HEK293 (cell line): ENCODE measurements around the gene AURKAIP1.

Experiments used
- CTCF ChIA-PET: fragments of 350-600 bp; formaldehyde crosslinking; extraction: SDS; loops from one replicate; lab custom pipeline; 2021; ENCODE audit warnings: antibody characterized with exemption; lab: Yijun Ruan, JAX
- POLR2A ChIA-PET: fragments of 300-600 bp; formaldehyde crosslinking; extraction: SDS; loops from one replicate; lab custom pipeline; 2020; ENCODE audit warnings: antibody characterized with exemption, inconsistent platforms; lab: Yijun Ruan, JAX
- H3K27ac ChIP-seq: fragments of 200-500 bp; sonication (Bioruptor generic); 2 replicates; pipeline ENCODE4 v1.5.1; 2014; ENCODE audit warnings: low read depth, low read length, control low read depth, inconsistent platforms; ENCODE audit errors: extremely low read depth
- H3K36me3 ChIP-seq, 2 experiments: fragments of 200-500 bp in 1 of 2; sonication (Bioruptor generic) in 1 of 2; 1 replicate in 1 of 2; 2 replicates in 1 of 2; pipeline ENCODE4 v1.5.1; 2014 to 2017; ENCODE audit warnings: inconsistent platforms in 2 of 2, low read length in 2 of 2; ENCODE audit not compliant: control insufficient read depth in 2 of 2, insufficient read depth in 1 of 2
- H3K4me1 ChIP-seq: fragments of 200-500 bp; sonication (Bioruptor generic); 2 replicates; pipeline ENCODE4 v1.5.1; 2014; ENCODE audit warnings: mild to moderate bottlenecking, low read length, inconsistent platforms; ENCODE audit not compliant: control insufficient read depth, insufficient read depth
- H3K4me3 ChIP-seq: 2 replicates; pipeline ENCODE4 v1.5.1; 2011; ENCODE audit warnings: low read depth, mild to moderate bottlenecking, control low read depth, low read length, moderate library complexity
- H3K9me3 ChIP-seq: fragments of 200-500 bp; sonication (Bioruptor generic); 2 replicates; pipeline ENCODE4 v1.5.1; 2014; ENCODE audit warnings: low read depth, low read length, inconsistent platforms; ENCODE audit not compliant: control insufficient read depth, insufficient read depth
- KLF1 ChIP-seq: fragments of 450-650 bp; formaldehyde crosslinking; IDR thresholded peaks from 2 replicates; pipeline ENCODE4 v1.5.1; 2016; ENCODE audit warnings: missing biosample characterization, missing genetic modification characterization
- OSR2 ChIP-seq: fragments of 450-650 bp; formaldehyde crosslinking; IDR thresholded peaks from 2 replicates; pipeline ENCODE4 v1.5.1; 2016; ENCODE audit warnings: missing biosample characterization, missing genetic modification characterization
- ZBTB17 ChIP-seq: fragments of 450-650 bp; formaldehyde crosslinking; IDR thresholded peaks from 2 replicates; pipeline ENCODE4 v1.5.1; 2016; ENCODE audit warnings: missing biosample characterization, missing genetic modification characterization
- ZNF133 ChIP-seq: fragments of 450-650 bp; formaldehyde crosslinking; IDR thresholded peaks from 2 replicates; pipeline ENCODE4 v1.5.1; 2016; ENCODE audit warnings: missing biosample characterization, missing genetic modification characterization
- ZNF292 ChIP-seq: fragments of 450-650 bp; formaldehyde crosslinking; IDR thresholded peaks from 2 replicates; pipeline ENCODE4 v1.5.1; 2016; ENCODE audit warnings: low read depth, missing biosample characterization, missing genetic modification characterization, borderline replicate concordance
- ZNF473 ChIP-seq: fragments of 450-650 bp; formaldehyde crosslinking; IDR thresholded peaks from 2 replicates; pipeline ENCODE4 v1.5.1; 2017; ENCODE audit warnings: missing biosample characterization, missing genetic modification characterization
- ZNF518A ChIP-seq: fragments of 450-650 bp; formaldehyde crosslinking; conservative IDR thresholded peaks from 2 replicates; pipeline ENCODE4 v1.5.1; 2016; ENCODE audit warnings: low read depth, missing biosample characterization, missing genetic modification characterization
- ZNF544 ChIP-seq: fragments of 450-650 bp; formaldehyde crosslinking; IDR thresholded peaks from 2 replicates; pipeline ENCODE4 v1.5.0; 2017; ENCODE audit warnings: missing biosample characterization, missing genetic modification characterization
- ZNF585B ChIP-seq: fragments of 450-650 bp; formaldehyde crosslinking; IDR thresholded peaks from 2 replicates; pipeline ENCODE4 v1.5.1; 2016; ENCODE audit warnings: missing biosample characterization, missing genetic modification characterization
- ZNF596 ChIP-seq: fragments of 450-650 bp; IDR thresholded peaks from 2 replicates; pipeline ENCODE4 v1.5.0; 2018; ENCODE audit warnings: missing biosample characterization, mild to moderate bottlenecking, missing genetic modification characterization, moderate library complexity
- ZNF645 ChIP-seq: fragments of 450-650 bp; formaldehyde crosslinking; IDR thresholded peaks from 2 replicates; pipeline ENCODE4; 2016; ENCODE audit warnings: missing biosample characterization, missing genetic modification characterization
- ZNF76 ChIP-seq: fragments of 450-650 bp; formaldehyde crosslinking; IDR thresholded peaks from 2 replicates; pipeline ENCODE4; 2016; ENCODE audit warnings: low read depth, missing biosample characterization, missing genetic modification characterization, borderline replicate concordance
- TF ChIP-seq, protein P1 (sequence below): fragments of 450-650 bp; formaldehyde crosslinking; IDR thresholded peaks from 2 replicates; pipeline ENCODE4 v1.5.1; 2016; ENCODE audit warnings: missing biosample characterization, missing genetic modification characterization
- TF ChIP-seq, protein P2 (sequence below): fragments of 450-650 bp; formaldehyde crosslinking; IDR thresholded peaks from 2 replicates; pipeline ENCODE4 v1.5.1; 2017; ENCODE audit warnings: missing biosample characterization, missing genetic modification characterization
- TF ChIP-seq, protein P3 (sequence below): fragments of 450-650 bp; formaldehyde crosslinking; IDR thresholded peaks from 2 replicates; pipeline ENCODE4 v1.5.1; 2017; ENCODE audit warnings: missing biosample characterization, mild to moderate bottlenecking, missing genetic modification characterization, moderate library complexity

AURKAIP1 gene

DNA sequence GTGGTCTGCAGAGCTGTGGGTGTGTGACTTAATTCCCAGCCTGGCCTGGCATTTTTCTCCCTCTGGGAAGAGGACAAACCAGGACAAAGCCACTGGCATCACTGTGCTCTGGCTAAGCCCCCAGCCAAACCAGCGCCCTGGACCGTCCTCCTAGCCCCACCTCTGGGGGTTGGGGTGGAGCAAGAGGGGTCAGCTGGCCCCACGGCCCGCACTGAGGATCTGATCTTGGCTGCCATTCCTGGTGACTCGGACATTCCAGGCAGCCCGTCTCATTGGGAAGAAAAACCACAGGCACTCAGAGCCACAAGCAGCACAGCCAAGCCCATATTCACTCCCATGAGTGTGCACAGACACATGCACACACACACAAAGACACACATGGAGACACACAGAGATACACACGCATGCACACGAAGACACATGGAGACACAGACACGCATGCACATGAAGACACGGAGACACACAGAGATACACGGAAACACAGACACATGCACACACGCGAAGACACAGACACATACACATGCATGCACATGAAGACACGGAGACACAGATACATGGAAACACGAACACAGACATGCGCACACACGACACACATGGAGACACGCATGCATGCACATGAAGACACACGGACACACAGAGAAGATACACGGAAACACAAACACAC lies 14.4 kb downstream of the AURKAIP1 start:
- CTCF ChIA-PET = interaction anchor here (0.6 kb wide), 1 partner anchor 11 kb away, joined by 3 read pairs; no protein-coding TSS in a partner anchor
- no peaks in the 10 kb centered on the region for H3K9me3 ChIP-seq
- no peak overlapping the region for H3K4me3 ChIP-seq
- H3K27ac ChIP-seq = no peak overlapping the region
- H3K36me3 ChIP-seq = no peaks in the 10 kb centered on the region
- no peaks in the 10 kb centered on the region for H3K4me1 ChIP-seq
- POLR2A ChIA-PET = no interaction called here
- TF ChIP-seq ZNF518A (tag by site-specific recombination) = no peak
- peak; percentile 32; the same call in 1 of the 2 replicates for TF ChIP-seq KLF1 (tag by site-specific recombination)
- TF ChIP-seq ZNF645 (tag by site-specific recombination) = no peak
- TF ChIP-seq ZNF585B (tag by site-specific recombination) = no peak
- TF ChIP-seq ZBTB17 (tag by site-specific recombination) = 0 out of 2 replicates have a peak, but pooled peaks have one; percentile 17
- TF ChIP-seq ZNF292 = no peak
- TF ChIP-seq, protein P1, sequence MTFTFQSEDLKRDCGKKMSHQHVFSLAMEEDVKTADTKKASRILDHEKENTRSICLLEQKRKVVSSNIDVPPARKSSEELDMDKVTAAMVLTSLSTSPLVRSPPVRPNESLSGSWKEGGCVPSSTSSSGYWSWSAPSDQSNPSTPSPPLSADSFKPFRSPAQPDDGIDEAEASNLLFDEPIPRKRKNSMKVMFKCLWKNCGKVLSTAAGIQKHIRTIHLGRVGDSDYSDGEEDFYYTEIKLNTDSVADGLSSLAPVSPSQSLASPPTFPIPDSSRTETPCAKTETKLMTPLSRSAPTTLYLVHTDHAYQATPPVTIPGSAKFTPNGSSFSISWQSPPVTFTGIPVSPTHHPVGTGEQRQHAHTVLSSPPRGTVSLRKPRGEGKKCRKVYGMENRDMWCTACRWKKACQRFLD (tag by site-specific recombination) = no peak
- no peak for TF ChIP-seq ZNF544 (tag by site-specific recombination)
- no peak for TF ChIP-seq ZNF76 (tag by site-specific recombination)
- TF ChIP-seq, protein P2, sequence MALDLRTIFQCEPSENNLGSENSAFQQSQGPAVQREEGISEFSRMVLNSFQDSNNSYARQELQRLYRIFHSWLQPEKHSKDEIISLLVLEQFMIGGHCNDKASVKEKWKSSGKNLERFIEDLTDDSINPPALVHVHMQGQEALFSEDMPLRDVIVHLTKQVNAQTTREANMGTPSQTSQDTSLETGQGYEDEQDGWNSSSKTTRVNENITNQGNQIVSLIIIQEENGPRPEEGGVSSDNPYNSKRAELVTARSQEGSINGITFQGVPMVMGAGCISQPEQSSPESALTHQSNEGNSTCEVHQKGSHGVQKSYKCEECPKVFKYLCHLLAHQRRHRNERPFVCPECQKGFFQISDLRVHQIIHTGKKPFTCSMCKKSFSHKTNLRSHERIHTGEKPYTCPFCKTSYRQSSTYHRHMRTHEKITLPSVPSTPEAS = peak; percentile 56; the same call in 1 of the 2 replicates
- TF ChIP-seq, all 188 proteins: peak for 3

GRCh38 chr1:1359664-1360468 lies 15.1 kb downstream of the AURKAIP1 start:
- Histone ChIP-seq H3K4me3 (no peak overlapping the region), H3K9me3 (no peaks in the 10 kb centered on the region), H3K4me1 (no peaks in the 10 kb centered on the region), H3K36me3 (no peaks in the 10 kb centered on the region), H3K27ac (no peak overlapping the region)
- ChIA-PET POLR2A (no interaction called here), CTCF (interaction anchor here (0.5 kb wide), 1 partner anchor 8 kb away, joined by 3 read pairs; no protein-coding TSS in a partner anchor)
- TF ChIP-seq, protein P3, sequence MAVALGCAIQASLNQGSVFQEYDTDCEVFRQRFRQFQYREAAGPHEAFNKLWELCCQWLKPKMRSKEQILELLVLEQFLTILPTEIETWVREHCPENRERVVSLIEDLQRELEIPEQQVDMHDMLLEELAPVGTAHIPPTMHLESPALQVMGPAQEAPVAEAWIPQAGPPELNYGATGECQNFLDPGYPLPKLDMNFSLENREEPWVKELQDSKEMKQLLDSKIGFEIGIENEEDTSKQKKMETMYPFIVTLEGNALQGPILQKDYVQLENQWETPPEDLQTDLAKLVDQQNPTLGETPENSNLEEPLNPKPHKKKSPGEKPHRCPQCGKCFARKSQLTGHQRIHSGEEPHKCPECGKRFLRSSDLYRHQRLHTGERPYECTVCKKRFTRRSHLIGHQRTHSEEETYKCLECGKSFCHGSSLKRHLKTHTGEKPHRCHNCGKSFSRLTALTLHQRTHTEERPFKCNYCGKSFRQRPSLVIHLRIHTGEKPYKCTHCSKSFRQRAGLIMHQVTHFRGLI (tag by site-specific recombination) = no peak
- TF ChIP-seq ZNF596 (tag by site-specific recombination) (no peak), OSR2 (tag by site-specific recombination) (no peak), ZNF518A (tag by site-specific recombination) (no peak), ZNF133 (tag by site-specific recombination) (no peak), ZNF473 (no peak)
